Lower leg skin (tissue), 3 donors: ENCODE data around the gene C13orf46.

ENCODE experiments used
- CTCF ChIP-seq, 3 donors: fragments of 450-650 bp; IDR thresholded peaks; one replicate each; pipeline ENCODE4 v1.5.1; 2016; ENCODE audit warnings: antibody characterized with exemption in 3 of 3, mild to moderate bottlenecking in 3 of 3, moderate library complexity in 2 of 3
- POLR2A ChIP-seq, 2 donors: fragments of 450-650 bp; IDR thresholded peaks; one replicate each; pipeline ENCODE4 v1.6.1; 2016 to 2017; ENCODE audit warnings: antibody characterized with exemption in 2 of 2, mild to moderate bottlenecking in 1 of 2, moderate library complexity in 1 of 2

DNA sequence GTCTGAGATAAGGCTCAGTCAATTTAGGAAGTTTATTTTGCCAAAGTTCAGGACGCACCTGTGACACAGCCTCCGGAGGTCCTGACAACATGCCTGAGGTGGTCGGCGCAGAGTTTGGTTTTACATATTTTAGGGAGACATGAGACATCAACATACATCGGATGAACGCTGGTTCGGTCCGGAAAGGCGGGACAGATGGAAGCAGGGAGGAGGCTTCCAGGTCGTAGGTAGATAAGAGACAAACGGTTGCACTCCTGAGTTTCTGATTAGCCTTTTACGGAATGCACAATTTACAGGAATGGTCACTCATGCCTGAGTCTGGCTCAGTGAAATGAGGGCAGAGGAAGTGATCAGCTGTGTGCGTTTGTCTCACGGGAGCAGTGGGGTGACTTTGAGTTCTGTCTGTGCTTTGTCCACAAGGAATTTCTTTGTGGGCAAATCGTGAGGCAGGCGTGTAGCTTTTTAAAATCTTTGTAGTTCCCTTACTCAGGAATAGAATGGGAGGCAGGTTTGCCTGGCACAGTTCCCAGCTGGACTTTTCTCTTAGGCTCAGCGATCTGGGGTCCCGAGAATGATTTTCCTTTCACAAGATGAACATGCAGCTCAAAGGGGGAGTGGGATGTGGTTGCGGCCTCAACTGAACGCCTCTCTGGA lies 36.2 kb downstream of the C13orf46 start:
- no peak for TF ChIP-seq CTCF (IDR thresholded peaks at IDR 0.05)
- TF ChIP-seq POLR2A (IDR thresholded peaks at IDR 0.05): no peak
